OCI-LY1 (cell line): ENCODE measurements around the gene SPATA1.

ENCODE experiments used
- CTCF ChIP-seq: fragments of 200-600 bp; sonication (generic), shearing (Covaris generic); IDR thresholded peaks from 2 replicates; pipeline ENCODE4 v1.5.1; 2017; ENCODE audit warnings: mild to moderate bottlenecking, antibody characterized with exemption, low read length, moderate library complexity, mixed read lengths
- EZH2 ChIP-seq: fragments of 200-600 bp; sonication (generic), shearing (Covaris generic); IDR thresholded peaks from 2 replicates; pipeline ENCODE4 v1.8.0; 2017; ENCODE audit warnings: borderline replicate concordance, mixed run types, mild to moderate bottlenecking, antibody characterized with exemption, low read length, moderate library complexity, mixed read lengths

- TF ChIP-seq CTCF (no peak), EZH2 (no peak)
These were observed 18.4 kb downstream of the SPATA1 start for GRCh38 chr1:84524590-84524989.
